Measurements from ENCODE around the gene CLBA1. TPM values are rescaled to one million over a fixed set of nuclear protein-coding genes. Genes with fewer than 3 reads are reported as not detected.

The CLBA1 gene
- total RNA-seq, 1 donor from 2014 or later: 2.4 TPM

- Histone ChIP-seq H3K9me3 (replicated peaks) (no peaks in the 10 kb centered on the region), H3K4me3 (no peak overlapping the region), H3K36me3 (no peaks in the 10 kb centered on the region), H3K27ac (replicated peaks) (no peak overlapping the region), H3K4me1 (peaks cover 82% of the 10 kb centered on the region), H3K27me3 (ENCODE audit: low read depth) (peaks cover 33% of the 10 kb centered on the region)
- no peak for TF ChIP-seq CTCF (IDR thresholded peaks at IDR 0.05; ENCODE audit: borderline replicate concordance)
- DNase-seq: peak; percentile 14
- intact Hi-C loops (cut with micrococcal nuclease): loop anchor here (10.0 kb wide), 1 partner anchor 59 kb away; no protein-coding TSS in a partner anchor
Observed at GRCh38 chr14:104975481-104976197, 9.9 kb upstream of the CLBA1 start.

DNA sequence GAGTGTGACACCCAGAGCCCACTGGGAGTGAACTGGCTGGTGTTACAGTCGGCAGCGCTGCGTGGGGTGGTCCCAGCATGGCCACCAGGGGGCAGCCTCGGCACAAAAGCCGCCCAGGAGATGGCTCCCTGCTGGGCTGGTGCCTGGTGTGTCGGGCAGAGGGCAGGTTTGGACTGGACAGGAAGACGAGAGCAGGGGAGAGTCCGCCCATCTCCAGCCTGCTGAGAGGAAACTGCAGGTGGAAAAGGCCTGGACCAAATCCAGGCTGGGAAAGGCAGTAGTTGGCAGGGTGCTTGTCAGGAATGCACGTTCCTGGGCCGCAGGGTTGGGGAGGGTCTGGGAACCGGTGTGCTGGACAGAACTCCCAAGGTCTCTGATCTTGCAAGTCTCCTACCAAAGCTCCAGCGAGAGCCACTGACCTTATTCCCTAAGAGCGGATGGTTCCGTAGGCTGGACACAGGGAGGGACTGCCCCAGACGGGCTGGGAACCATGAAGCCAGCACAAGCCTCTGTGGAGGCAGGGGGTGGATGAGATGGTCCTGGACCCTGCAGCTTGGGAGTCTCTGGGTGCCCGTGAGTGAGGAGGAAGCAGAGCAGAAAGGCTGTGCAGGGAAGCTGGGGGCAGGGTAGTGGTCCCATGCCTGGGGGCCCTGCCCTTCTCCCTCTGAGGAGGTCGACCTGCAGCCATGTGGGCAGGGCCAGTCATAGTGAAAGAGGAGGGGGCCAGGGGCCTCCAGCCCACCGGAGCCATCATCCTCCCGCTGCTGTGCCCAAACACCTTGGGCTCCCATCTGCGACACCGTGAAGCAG is 9.2 kb upstream of the CLBA1 start:
- DNase-seq: peak; percentile 83
- peak; percentile 95 for TF ChIP-seq CTCF (IDR thresholded peaks at IDR 0.05; ENCODE audit: borderline replicate concordance)
- Histone ChIP-seq H3K4me1 (peaks cover 76% of the 10 kb centered on the region), H3K27me3 (ENCODE audit: low read depth) (peaks cover 33% of the 10 kb centered on the region), H3K4me3 (no peak overlapping the region), H3K27ac (replicated peaks) (no peak overlapping the region), H3K9me3 (replicated peaks) (no peaks in the 10 kb centered on the region), H3K36me3 (no peaks in the 10 kb centered on the region)
- intact Hi-C loops (cut with micrococcal nuclease): loop anchor here (10.0 kb wide), 1 partner anchor 58 kb away; no protein-coding TSS in a partner anchor

GRCh38 chr14:104977008-104977680 is 8.4 kb upstream of the CLBA1 start:
- TF ChIP-seq CTCF (IDR thresholded peaks at IDR 0.05; ENCODE audit: borderline replicate concordance): no peak
- H3K4me1 ChIP-seq: peaks cover 76% of the 10 kb centered on the region
- peak; percentile 18 for DNase-seq
- no peaks in the 10 kb centered on the region for H3K36me3 ChIP-seq
- H3K27ac ChIP-seq (replicated peaks): no peak overlapping the region
- H3K27me3 ChIP-seq (ENCODE audit: low read depth): peaks cover 33% of the 10 kb centered on the region
- intact Hi-C loops (cut with micrococcal nuclease): loop anchor here (10.0 kb wide), 1 partner anchor 58 kb away; no protein-coding TSS in a partner anchor
- no peaks in the 10 kb centered on the region for H3K9me3 ChIP-seq (replicated peaks)
- H3K4me3 ChIP-seq: peak overlapping the region; percentile 69

DNA sequence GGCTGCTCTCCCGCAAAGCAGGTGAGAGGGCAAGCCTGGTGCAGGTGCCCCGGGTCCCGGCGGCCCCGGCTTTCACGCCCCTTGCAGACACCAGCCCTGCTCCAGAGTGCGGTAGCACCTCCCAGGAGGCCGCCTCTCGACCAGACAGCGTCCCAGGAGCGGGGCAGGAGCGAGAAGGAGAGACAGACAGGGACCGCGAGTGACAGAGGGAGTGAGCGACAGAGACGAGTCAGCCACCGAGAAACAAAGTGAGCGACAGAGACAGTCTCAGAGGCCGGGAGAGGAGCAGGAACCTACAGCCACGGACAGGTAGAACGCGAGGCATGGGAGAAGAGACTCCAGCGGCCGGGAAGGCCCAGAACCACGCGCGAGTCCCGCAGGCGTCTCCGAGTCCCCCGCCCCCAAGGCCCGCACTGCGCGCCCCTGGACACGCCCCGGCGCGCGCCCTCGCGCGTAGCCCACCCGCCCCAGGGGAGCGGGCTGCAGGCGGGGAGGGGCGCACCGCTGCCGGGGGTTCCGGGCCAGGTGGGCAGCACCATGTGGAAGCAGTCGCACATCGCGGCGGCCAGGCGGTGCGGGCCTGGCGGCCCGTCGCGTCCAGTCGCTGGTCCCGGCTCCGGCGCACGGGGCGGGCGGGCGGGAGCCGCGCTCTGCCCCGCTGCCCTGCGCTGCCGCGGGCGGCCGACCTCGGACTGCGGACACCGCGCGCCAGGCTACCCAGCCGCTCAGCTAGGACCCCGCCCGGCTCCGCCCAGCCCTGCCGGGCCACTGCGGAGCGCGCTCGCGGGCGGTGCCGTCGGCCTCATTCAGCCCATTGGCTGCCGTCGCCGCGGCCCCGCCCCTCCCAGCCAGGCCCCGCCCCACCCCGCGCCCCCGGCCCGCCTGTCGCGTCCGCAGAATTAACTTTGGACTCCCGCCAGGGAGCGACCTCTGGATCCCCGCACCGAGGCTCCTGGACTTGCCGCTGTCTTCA is 7.6 kb upstream of the CLBA1 start, which contains the start of gene AHNAK2:
Gene AHNAK2 (minus strand): TSS at position 694 of the 973 bp plus-strand sequence. CDS start 137 bp downstream, at position 557.
- TF ChIP-seq CTCF (IDR thresholded peaks at IDR 0.05; ENCODE audit: borderline replicate concordance): no peak
- H3K27me3 ChIP-seq (ENCODE audit: low read depth): peaks cover 33% of the 10 kb centered on the region
- intact Hi-C loops (cut with micrococcal nuclease): loop anchor here (10.0 kb wide), 1 partner anchor 57 kb away; no protein-coding TSS in a partner anchor
- DNase-seq: peak; percentile 78
- H3K9me3 ChIP-seq (replicated peaks): no peaks in the 10 kb centered on the region
- no peak within 1 kb of the TSS for H3K27ac ChIP-seq (replicated peaks)
- peak within 1 kb of the TSS; percentile 69 for H3K4me3 ChIP-seq
- H3K4me1 ChIP-seq: peaks cover 69% of the 10 kb centered on the region
- no peaks in the 10 kb centered on the region for H3K36me3 ChIP-seq

All from left ventricle myocardium inferior (tissue), 1 donor.